H1 (cell line): ENCODE measurements around the gene ARHGAP24. TPM values are rescaled to one million over a fixed set of nuclear protein-coding genes. Genes with fewer than 3 reads are reported as not detected.
A peak's percentile ranks its signal among the peaks of the same experiment; 100 is the strongest.

ENCODE experiments used
- CTCF ChIA-PET: fragments of 300-600 bp; sonication (Branson Sonifier 250); formaldehyde crosslinking; loops from one replicate; lab custom pipeline; 2021; ENCODE audit not compliant: partially characterized antibody; lab: Charles Lee
- POLR2A ChIA-PET: fragments of 300-600 bp; sonication (Branson Sonifier 250); formaldehyde crosslinking; loops from one replicate; lab custom pipeline; 2021; ENCODE audit warnings: inconsistent platforms; ENCODE audit not compliant: partially characterized antibody; lab: Charles Lee
- DNase-seq, 2 experiments: peaks; one replicate each; pipeline versions ENCODE4 v3.0.0 to v3.0.0-alpha.2; 2010 to 2022; ENCODE audit warnings: low spot score in 2 of 2, low read depth in 1 of 2, mixed read lengths in 1 of 2
- FAIRE-seq: peaks from 2 replicates; lab custom pipeline; 2011; peaks lifted over from hg19 to GRCh38; lab: Jason Lieb, UNC
- H2AFZ ChIP-seq: 2 replicates; pipeline ENCODE4 v1.8.1; 2012; ENCODE audit warnings: low read length, inconsistent platforms
- H2AK5ac ChIP-seq: 2 replicates; pipeline ENCODE4 v1.6.1; 2013; ENCODE audit warnings: low read depth, low read length
- H2BK120ac ChIP-seq: replicated peaks from 2 replicates; pipeline ENCODE3; 2013; ENCODE audit warnings: low read depth, low read length, inconsistent platforms
- H2BK12ac ChIP-seq: 2 replicates; pipeline ENCODE4 v1.6.1; 2013; ENCODE audit warnings: low read depth, low read length
- H2BK15ac ChIP-seq: 2 replicates; pipeline ENCODE4 v1.6.1; 2013; ENCODE audit warnings: low read length
- H2BK20ac ChIP-seq: 2 replicates; pipeline ENCODE4 v1.6.1; 2013; ENCODE audit warnings: low read length
- H2BK5ac ChIP-seq: 2 replicates; pipeline ENCODE4 v1.6.1; 2013; ENCODE audit warnings: low read depth, low read length
- H3K14ac ChIP-seq: 2 replicates; pipeline ENCODE4 v1.6.1; 2013; ENCODE audit warnings: inconsistent platforms; ENCODE audit not compliant: insufficient read length
- H3K18ac ChIP-seq: 2 replicates; pipeline ENCODE4 v1.6.1; 2013; ENCODE audit warnings: low read length; ENCODE audit errors: extremely low read depth
- H3K23ac ChIP-seq: 2 replicates; pipeline ENCODE4 v1.6.1; 2013; ENCODE audit warnings: inconsistent platforms; ENCODE audit not compliant: insufficient read length
- H3K23me2 ChIP-seq: 2 replicates; pipeline ENCODE4 v1.6.1; 2013; ENCODE audit warnings: low read depth, low read length
- H3K27ac ChIP-seq: 2 replicates; pipeline ENCODE4 v1.6.1; 2011; ENCODE audit warnings: low read depth, low read length, inconsistent platforms
- H3K27me3 ChIP-seq, 4 experiments: replicated peaks in 1 of 4; 1 replicate in 1 of 4; 2 replicates in 3 of 4; pipeline versions ENCODE4 v1.6.1 to v1.8.1; 2011 to 2013; ENCODE audit warnings: low read length in 3 of 4, mild to moderate bottlenecking in 3 of 4, inconsistent platforms in 2 of 4, mixed read lengths in 2 of 4, moderate library complexity in 1 of 4; ENCODE audit not compliant: control insufficient read depth in 3 of 4, insufficient read depth in 3 of 4; ENCODE audit errors: extremely low read depth in 1 of 4
- H3K36me3 ChIP-seq, 4 experiments: 2 replicates each; pipeline versions ENCODE4 v1.6.1 to v1.8.1; 2011 to 2013; ENCODE audit warnings: mild to moderate bottlenecking in 4 of 4, low read length in 3 of 4, moderate library complexity in 2 of 4, control low read depth in 1 of 4, inconsistent platforms in 1 of 4; ENCODE audit not compliant: insufficient read depth in 4 of 4, control insufficient read depth in 2 of 4
- H3K4ac ChIP-seq: replicated peaks from 2 replicates; pipeline ENCODE3; 2013; ENCODE audit warnings: low read length, low read depth, mixed read lengths, inconsistent platforms; ENCODE audit not compliant: insufficient read length
- H3K4me1 ChIP-seq, 4 experiments: replicated peaks in 1 of 4; 1 replicate in 1 of 4; 2 replicates in 3 of 4; pipeline versions ENCODE4 v1.6.1 to v1.8.1; 2011 to 2013; ENCODE audit warnings: low read length in 3 of 4, inconsistent platforms in 2 of 4, mixed read lengths in 1 of 4; ENCODE audit not compliant: insufficient read depth in 4 of 4, control insufficient read depth in 3 of 4
- H3K4me2 ChIP-seq, 2 experiments: 2 replicates each; pipeline versions ENCODE4 v1.6.1 to v1.8.1; 2011 to 2013; ENCODE audit warnings: low read depth in 2 of 2, low read length in 2 of 2, control low read depth in 1 of 2, inconsistent platforms in 1 of 2, mild to moderate bottlenecking in 1 of 2; ENCODE audit not compliant: insufficient read depth in 1 of 2
- H3K4me3 ChIP-seq, 4 experiments: fragments of 200-600, 300-600 bp in 1 of 4; sonication (generic), shearing (Covaris generic), sonication (Bioruptor Twin) in 1 of 4; 2 replicates each; pipeline versions ENCODE4 v1.5.1 to v1.8.1; 2011 to 2016; ENCODE audit warnings: low read length in 4 of 4, low read depth in 3 of 4, control low read depth in 2 of 4, inconsistent platforms in 2 of 4, mild to moderate bottlenecking in 2 of 4, mixed read lengths in 1 of 4, moderate library complexity in 1 of 4; ENCODE audit not compliant: insufficient read depth in 2 of 4; ENCODE audit errors: extremely low read depth in 1 of 4
- H3K56ac ChIP-seq: replicated peaks from 2 replicates; pipeline ENCODE3; 2013; ENCODE audit warnings: low read depth, mild to moderate bottlenecking, mixed read lengths, low read length, inconsistent platforms; ENCODE audit not compliant: insufficient read length
- H3K79me1 ChIP-seq: 2 replicates; pipeline ENCODE4 v1.6.1; 2013; ENCODE audit warnings: low read depth, low read length, control low read depth
- H3K79me2 ChIP-seq, 2 experiments: 2 replicates each; pipeline versions ENCODE4 v1.6.1 to v1.8.1; 2012 to 2013; ENCODE audit warnings: low read length in 2 of 2, mild to moderate bottlenecking in 2 of 2, inconsistent platforms in 1 of 2; ENCODE audit not compliant: insufficient read depth in 2 of 2, control insufficient read depth in 1 of 2
- H3K9ac ChIP-seq, 4 experiments: replicated peaks in 1 of 4; 1 replicate in 1 of 4; 2 replicates in 3 of 4; pipeline versions ENCODE4 v1.6.1 to v1.8.1; 2011 to 2013; ENCODE audit warnings: low read depth in 3 of 4, low read length in 3 of 4, control low read depth in 2 of 4, mild to moderate bottlenecking in 2 of 4, moderate library complexity in 2 of 4, inconsistent platforms in 1 of 4; ENCODE audit errors: extremely low read depth in 1 of 4
- H3K9me3 ChIP-seq, 2 experiments: 2 replicates each; pipeline versions ENCODE4 v1.6.1 to v1.8.1; 2012 to 2013; ENCODE audit warnings: mild to moderate bottlenecking in 2 of 2, moderate library complexity in 2 of 2, control low read depth in 1 of 2, inconsistent platforms in 1 of 2, low read depth in 1 of 2, low read length in 1 of 2, mixed read lengths in 1 of 2; ENCODE audit not compliant: insufficient read depth in 2 of 2
- H4K20me1 ChIP-seq, 2 experiments: replicated peaks in 1 of 2; 2 replicates each; pipeline versions ENCODE3 to v1.8.1; 2011 to 2013; ENCODE audit warnings: inconsistent platforms in 2 of 2, low read length in 2 of 2, mild to moderate bottlenecking in 1 of 2; ENCODE audit not compliant: insufficient read depth in 2 of 2, control insufficient read depth in 1 of 2
- H4K5ac ChIP-seq: 2 replicates; pipeline ENCODE4 v1.6.1; 2013; ENCODE audit warnings: low read length, low read depth, mixed read lengths, inconsistent platforms; ENCODE audit not compliant: insufficient read length
- H4K8ac ChIP-seq: 2 replicates; pipeline ENCODE4 v1.8.0; 2013; ENCODE audit warnings: mild to moderate bottlenecking, moderate library complexity, low read length, inconsistent platforms; ENCODE audit not compliant: insufficient read depth; ENCODE audit errors: extremely low read depth
- H4K91ac ChIP-seq: replicated peaks from 2 replicates; pipeline ENCODE3; 2013; ENCODE audit warnings: low read length, mixed read lengths, inconsistent platforms; ENCODE audit not compliant: insufficient read length
- CBX8 ChIP-seq: fragments of 300-800, 300-1000 bp; sonication (generic); IDR thresholded peaks from 2 replicates; pipeline ENCODE4 v1.7.1; 2016; ENCODE audit warnings: low read depth, low read length, borderline replicate concordance
- CEBPB ChIP-seq: IDR thresholded peaks from 2 replicates; pipeline ENCODE4 v1.6.1; 2012; ENCODE audit warnings: low read depth, low read length
- GABPA ChIP-seq: IDR thresholded peaks from 2 replicates; pipeline ENCODE4 v1.6.1; 2011; ENCODE audit warnings: mild to moderate bottlenecking, low read length, moderate library complexity, borderline replicate concordance; ENCODE audit not compliant: insufficient read depth
- GTF2F1 ChIP-seq: IDR thresholded peaks from 2 replicates; pipeline ENCODE4 v1.6.1; 2012; ENCODE audit warnings: low read depth, low read length, improper control_type of control experiment, borderline replicate concordance
- HDAC2 ChIP-seq, 2 experiments: fragments of 300-600 bp in 1 of 2; sonication (generic) in 1 of 2; IDR thresholded peaks; 2 replicates each; pipeline ENCODE4 v1.6.1; 2011 to 2012; ENCODE audit warnings: low read depth in 2 of 2, low read length in 2 of 2, mild to moderate bottlenecking in 2 of 2, moderate library complexity in 2 of 2, borderline replicate concordance in 1 of 2, inconsistent platforms in 1 of 2
- JUN ChIP-seq: IDR thresholded peaks from 2 replicates; pipeline ENCODE4 v1.6.1; 2011; ENCODE audit warnings: low read depth, mild to moderate bottlenecking, improper control_type of control experiment, low read length
- NRF1 ChIP-seq: IDR thresholded peaks from 2 replicates; pipeline ENCODE4 v1.6.1; 2011; ENCODE audit warnings: mild to moderate bottlenecking, low read depth, low read length, improper control_type of control experiment
- SAP30 ChIP-seq: fragments of 300-600 bp; sonication (generic); IDR thresholded peaks from 2 replicates; pipeline ENCODE4 v1.7.1; 2012; ENCODE audit warnings: low read length, moderate library complexity, mild to moderate bottlenecking, inconsistent platforms; ENCODE audit not compliant: insufficient read depth, insufficient replicate concordance
- SIRT6 ChIP-seq: IDR thresholded peaks from one replicate; pipeline ENCODE4 v1.7.1; 2012; ENCODE audit warnings: low read length, inconsistent platforms
- SIX5 ChIP-seq: IDR thresholded peaks from 2 replicates; pipeline ENCODE4 v1.6.1; 2011; ENCODE audit warnings: mild to moderate bottlenecking, low read depth, low read length
- SP1 ChIP-seq: IDR thresholded peaks from 2 replicates; pipeline ENCODE4 v1.6.1; 2011; ENCODE audit warnings: low read depth, low read length
- TAF1 ChIP-seq: IDR thresholded peaks from 2 replicates; pipeline ENCODE4 v1.6.1; 2011; ENCODE audit warnings: mild to moderate bottlenecking, low read depth, low read length
- WGBS, 2 experiments: shearing (Covaris generic) in 1 of 2; methylation state at CpG; one replicate each; pipeline versions ENCODE4 v1.1.6 to v1.1.7; 2013 to 2015; ENCODE audit warnings: low lambda C conversion rate in 2 of 2, mixed read lengths in 2 of 2, inconsistent platforms in 1 of 2, low coverage in 1 of 2, missing lambda C conversion rate in 1 of 2; ENCODE audit not compliant: insufficient replicate concordance in 2 of 2, insufficient coverage in 1 of 2, insufficient read length in 1 of 2; ENCODE audit errors: extremely low coverage in 1 of 2, missing lambda C conversion rate in 1 of 2; 5-methylcytosine and 5-hydroxymethylcytosine counted together
- polyA plus RNA-seq, 7 experiments: library from polyadenylated mRNA; depleted of rRNA in 3 of 7; stranded (reverse) in 5 of 7; unstranded in 2 of 7; fragments of >200 nt in 5 of 7; fragments of 200-250 nt in 2 of 7; gene quantifications; 1 replicate in 5 of 7; 2 replicates in 1 of 7; 4 replicates in 1 of 7; pipeline versions ENCODE4 v1.2.1 to v1.2.3, GENCODE V29; 2011 to 2013; ENCODE audit warnings: missing spikeins in 2 of 7, mixed read lengths in 2 of 7
- total RNA-seq: library from RNA; stranded (reverse); fragmentation: NEBNext Ultra II Directional; extraction: Animal tissue kit (Norgen Biotek cat#: 25700); gene quantifications from 2 replicates; pipeline ENCODE4 v1.2.1, GENCODE V29; 2021

Gene ARHGAP24
- total and polyA plus RNA-seq, 2 of the 8 experiments (the other 6 are each of a cell fraction or from before 2014, with no cell fraction given), result 0.08 to 0.50 TPM

DNA sequence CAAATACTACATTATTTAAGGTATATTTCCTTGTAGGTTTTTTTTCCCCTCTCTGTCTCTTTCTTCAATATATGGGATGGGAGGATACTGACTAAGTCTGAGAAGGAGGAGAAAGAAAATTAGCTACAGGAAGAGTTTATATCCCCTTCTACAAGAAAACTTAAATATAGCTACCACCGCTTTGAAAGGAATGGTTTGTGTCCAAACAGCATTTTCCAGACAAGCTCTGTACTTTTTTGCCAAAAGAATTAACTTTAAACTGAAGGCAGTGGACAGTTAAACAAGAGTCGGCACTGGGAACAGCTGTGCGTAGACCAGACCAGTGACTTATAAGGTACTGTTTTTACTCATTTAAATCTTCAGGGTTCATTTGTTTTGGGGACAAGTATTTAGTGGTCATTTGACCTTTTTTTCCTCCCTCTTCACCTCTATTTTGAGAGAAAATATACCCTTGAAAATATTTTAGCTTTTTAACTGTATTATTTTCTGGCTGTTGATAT lies 303.7 kb downstream of the ARHGAP24 start:
- H2BK12ac ChIP-seq, result no peak overlapping the region
- H2AFZ ChIP-seq, result peak overlapping the region; percentile 13; the same call in 1 of the 2 replicates
- TF ChIP-seq GTF2F1 (no peak), SAP30 (no peak), CBX8 (no peak), SP1 (no peak), SIRT6 (no peak), TAF1 (no peak), JUN (no peak), CEBPB (no peak), GABPA (no peak), SIX5 (no peak), HDAC2 (IDR thresholded peaks at IDR 0.05; ENCODE audit: borderline replicate concordance in 1 of 2, low read depth in 2 of 2, low read length in 2 of 2) (no peak), NRF1 (no peak)

More for the DNA sequence above, 303.7 kb downstream of the ARHGAP24 start:
- H3K79me2 ChIP-seq, result no peaks in the 10 kb centered on the region
- H4K5ac ChIP-seq, result no peak overlapping the region
- H3K56ac ChIP-seq, result no peak overlapping the region
- no peak overlapping the region for H2AK5ac ChIP-seq
- H3K36me3 ChIP-seq, result no peaks in the 10 kb centered on the region
- H2BK20ac ChIP-seq, result no peak overlapping the region
- H4K91ac ChIP-seq, result no peak overlapping the region
- H4K20me1 ChIP-seq, result no peaks in the 10 kb centered on the region
- ChIA-PET CTCF (interaction anchor here (0.6 to 2.5 kb wide), 7 partner anchors 10 to 1478 kb away, joined by 3 to 17 read pairs (median 4); no protein-coding TSS in a partner anchor), POLR2A (no interaction called here)
- no peaks in the 10 kb centered on the region for H3K23me2 ChIP-seq
- H3K4me1 ChIP-seq, result peaks cover 0 to 5% (median 0%) of the 10 kb centered on the region in 4 experiments; a peak in 2 of 7 replicates
- H4K8ac ChIP-seq, result no peak overlapping the region
- no peak overlapping the region for H3K27ac ChIP-seq
- H2BK120ac ChIP-seq, result no peak overlapping the region
- H3K4me2 ChIP-seq, result no peak overlapping the region
- 84% methylated on average over 3 of the region's 3 CpGs; no CpG with 5 or more reads in 1 of the 2 experiments for WGBS, 2 experiments
- no peaks in the 10 kb centered on the region for H3K79me1 ChIP-seq
- DNase-seq (no peak), FAIRE-seq (no peak)
- H3K23ac ChIP-seq, result no peak overlapping the region
- H3K9ac ChIP-seq, result no peak overlapping the region
- no peak overlapping the region for H2BK15ac ChIP-seq
- H2BK5ac ChIP-seq, result no peak overlapping the region
- H3K4me3 ChIP-seq, result no peak overlapping the region
- H3K4ac ChIP-seq, result no peak overlapping the region
- H3K14ac ChIP-seq, result no peak overlapping the region
- no peaks in the 10 kb centered on the region for H3K27me3 ChIP-seq
- H3K9me3 ChIP-seq, result no peaks in the 10 kb centered on the region
- H3K18ac ChIP-seq, result no peak overlapping the region
